Neutrophil (primary cell): ENCODE measurements around the gene CBFA2T2.

ENCODE experiments used
- H3K27ac ChIP-seq: fragments of 200-600 bp; sonication (generic); 2 replicates; pipeline ENCODE4 v1.5.1; 2016; ENCODE audit warnings: mild to moderate bottlenecking, moderate library complexity
- H3K27me3 ChIP-seq: fragments of 200-600 bp; sonication (generic); 2 replicates; pipeline ENCODE4 v1.6.0; 2016; ENCODE audit warnings: mild to moderate bottlenecking
- H3K36me3 ChIP-seq: fragments of 200-600 bp; sonication (generic); 2 replicates; pipeline ENCODE4 v1.5.1; 2017
- H3K4me1 ChIP-seq, 2 experiments: fragments of 200-600 bp in 1 of 2; sonication (generic) in 1 of 2; 1 replicate in 1 of 2; 2 replicates in 1 of 2; pipeline versions ENCODE4 v1.5.1 to v1.6.1; 2013 to 2016; ENCODE audit warnings: low read depth in 1 of 2, low read length in 1 of 2, mild to moderate bottlenecking in 1 of 2, moderate library complexity in 1 of 2; ENCODE audit not compliant: control insufficient read depth in 1 of 2, insufficient read depth in 1 of 2
- H3K4me3 ChIP-seq, 2 experiments: fragments of 200-600 bp in 1 of 2; sonication (generic) in 1 of 2; 1 replicate in 1 of 2; 2 replicates in 1 of 2; pipeline ENCODE4 v1.5.1; 2013 to 2016; ENCODE audit warnings: low read depth in 1 of 2, low read length in 1 of 2, mild to moderate bottlenecking in 1 of 2, moderate library complexity in 1 of 2
- H3K9me3 ChIP-seq: fragments of 200-600 bp; sonication (generic); 2 replicates; pipeline ENCODE4 v1.5.1; 2016
- TF ChIP-seq, protein P1 (sequence below): fragments of 200-600 bp; sonication (generic); IDR thresholded peaks from 2 replicates; pipeline ENCODE4 v1.5.1; 2016; ENCODE audit warnings: antibody characterized with exemption

The CBFA2T2 gene

DNA sequence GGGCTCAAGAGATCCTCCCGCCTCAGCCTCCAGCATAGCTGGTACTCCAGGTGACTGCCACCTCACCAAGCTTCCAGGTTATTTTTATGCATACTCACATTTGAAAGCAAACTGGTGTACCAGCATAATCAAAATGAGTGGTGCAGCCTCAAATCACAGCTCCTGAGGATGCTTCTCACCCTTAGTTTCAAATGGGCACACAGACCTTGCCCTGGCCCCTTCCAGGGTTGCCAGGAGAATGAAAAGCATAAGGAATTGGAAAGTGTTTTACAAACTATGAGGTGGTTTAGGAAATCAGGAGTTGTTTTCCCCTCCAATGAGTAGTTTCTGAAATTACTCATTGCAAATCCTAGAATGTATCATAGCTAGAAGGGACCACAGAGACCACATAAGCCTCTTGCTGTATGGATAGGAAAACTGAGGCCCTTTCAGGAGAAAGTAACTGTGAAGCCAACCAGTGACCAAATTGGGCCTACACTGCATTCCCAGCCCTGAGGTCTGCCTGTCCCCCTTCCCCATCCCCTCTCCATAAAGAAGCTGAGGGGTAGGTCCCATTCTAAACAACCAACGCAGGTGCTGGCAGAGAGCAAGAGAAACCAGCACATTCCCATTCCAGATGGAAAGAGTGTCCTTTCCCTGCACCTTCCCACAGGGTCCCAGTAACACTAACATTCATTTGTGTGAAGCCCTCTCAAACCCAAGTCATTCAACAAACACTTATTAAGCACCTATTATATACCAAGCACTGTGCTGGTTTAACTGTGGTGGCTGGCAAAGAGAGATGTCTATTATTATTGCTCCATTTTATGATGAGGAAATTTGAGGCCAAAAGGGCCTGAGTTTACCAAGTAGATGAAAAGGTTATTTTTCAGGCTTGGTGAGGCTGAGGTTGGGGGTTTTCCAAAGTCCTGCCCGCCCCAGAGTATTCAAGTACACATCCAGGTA lies 198.4 kb downstream of the CBFA2T2 start:
- Histone ChIP-seq H3K4me1 (peaks cover 18 to 22% of the 10 kb centered on the region in 2 experiments), H3K27ac (no peak overlapping the region), H3K36me3 (no peaks in the 10 kb centered on the region), H3K27me3 (no peaks in the 10 kb centered on the region), H3K4me3 (no peak overlapping the region), H3K9me3 (no peaks in the 10 kb centered on the region)
- TF ChIP-seq, protein P1, sequence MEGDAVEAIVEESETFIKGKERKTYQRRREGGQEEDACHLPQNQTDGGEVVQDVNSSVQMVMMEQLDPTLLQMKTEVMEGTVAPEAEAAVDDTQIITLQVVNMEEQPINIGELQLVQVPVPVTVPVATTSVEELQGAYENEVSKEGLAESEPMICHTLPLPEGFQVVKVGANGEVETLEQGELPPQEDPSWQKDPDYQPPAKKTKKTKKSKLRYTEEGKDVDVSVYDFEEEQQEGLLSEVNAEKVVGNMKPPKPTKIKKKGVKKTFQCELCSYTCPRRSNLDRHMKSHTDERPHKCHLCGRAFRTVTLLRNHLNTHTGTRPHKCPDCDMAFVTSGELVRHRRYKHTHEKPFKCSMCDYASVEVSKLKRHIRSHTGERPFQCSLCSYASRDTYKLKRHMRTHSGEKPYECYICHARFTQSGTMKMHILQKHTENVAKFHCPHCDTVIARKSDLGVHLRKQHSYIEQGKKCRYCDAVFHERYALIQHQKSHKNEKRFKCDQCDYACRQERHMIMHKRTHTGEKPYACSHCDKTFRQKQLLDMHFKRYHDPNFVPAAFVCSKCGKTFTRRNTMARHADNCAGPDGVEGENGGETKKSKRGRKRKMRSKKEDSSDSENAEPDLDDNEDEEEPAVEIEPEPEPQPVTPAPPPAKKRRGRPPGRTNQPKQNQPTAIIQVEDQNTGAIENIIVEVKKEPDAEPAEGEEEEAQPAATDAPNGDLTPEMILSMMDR: no peak

DNA sequence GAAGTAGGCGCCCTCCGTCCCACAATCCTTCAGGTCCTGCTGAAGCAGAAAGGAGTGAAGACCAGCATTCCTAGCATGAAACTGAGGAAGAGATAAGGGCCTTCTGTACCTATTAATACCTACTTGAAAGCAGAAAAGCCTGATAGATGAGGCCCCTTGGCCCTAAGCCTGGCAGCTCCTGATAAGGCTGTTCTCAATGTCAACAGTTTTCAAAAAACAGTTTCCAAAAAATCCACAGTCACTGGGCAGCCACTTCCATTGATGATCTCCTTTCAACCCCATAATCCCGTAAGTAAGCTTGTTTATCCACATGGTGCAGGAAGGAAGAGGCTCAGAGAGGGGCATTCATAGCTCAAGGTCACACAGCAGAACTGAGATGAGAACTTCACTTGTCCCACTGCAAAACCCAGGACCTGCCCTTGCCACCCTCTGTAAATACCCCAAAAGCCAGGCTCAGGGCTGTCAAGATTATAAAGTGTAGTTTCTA lies 199.1 kb downstream of the CBFA2T2 start:
- peaks cover 18 to 22% of the 10 kb centered on the region in 2 experiments for H3K4me1 ChIP-seq
- H3K4me3 ChIP-seq: no peak overlapping the region
- H3K9me3 ChIP-seq: no peaks in the 10 kb centered on the region
- H3K27me3 ChIP-seq: no peaks in the 10 kb centered on the region
- no peaks in the 10 kb centered on the region for H3K36me3 ChIP-seq
- TF ChIP-seq, protein P1: no peak
- no peak overlapping the region for H3K27ac ChIP-seq

GRCh38 chr20:33689493-33689892 lies 199.6 kb downstream of the CBFA2T2 start:
- no peaks in the 10 kb centered on the region for H3K36me3 ChIP-seq
- no peaks in the 10 kb centered on the region for H3K27me3 ChIP-seq
- H3K9me3 ChIP-seq: no peaks in the 10 kb centered on the region
- peaks cover 18 to 21% of the 10 kb centered on the region in 2 experiments for H3K4me1 ChIP-seq
- no peak overlapping the region for H3K4me3 ChIP-seq
- no peak overlapping the region for H3K27ac ChIP-seq
- TF ChIP-seq, protein P1: no peak

- H3K27ac ChIP-seq: no peak overlapping the region
- H3K9me3 ChIP-seq: no peaks in the 10 kb centered on the region
- H3K4me1 ChIP-seq: peaks cover 14 to 16% of the 10 kb centered on the region in 2 experiments
Observed at GRCh38 chr20:33689973-33690372, 200.1 kb downstream of the CBFA2T2 start.

DNA sequence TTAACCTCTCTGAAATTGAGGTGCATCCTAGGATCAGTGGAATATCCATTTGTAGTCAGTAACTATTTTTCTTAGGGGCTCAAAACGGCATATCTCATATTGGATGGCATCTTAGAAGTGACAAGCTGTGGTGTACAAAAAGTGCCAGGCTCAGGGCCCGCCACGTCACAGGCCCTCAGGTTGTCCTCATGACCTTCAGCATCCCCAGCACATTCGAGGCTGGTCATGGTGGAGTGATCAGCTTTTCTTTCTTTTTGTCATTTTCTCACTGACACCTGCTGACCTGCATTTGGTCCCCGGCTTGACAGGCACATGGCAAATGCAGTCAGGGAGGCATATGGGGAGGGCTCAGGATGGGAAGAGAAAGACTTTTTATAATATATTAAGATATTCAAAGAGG lies 203.4 kb downstream of the CBFA2T2 start:
- Histone ChIP-seq H3K27ac (no peak overlapping the region), H3K4me3 (no peak overlapping the region)
- TF ChIP-seq, protein P1: no peak

More at GRCh38 chr20:33689973-33690372, 200.1 kb downstream of the CBFA2T2 start:
- Histone ChIP-seq H3K27me3 (no peaks in the 10 kb centered on the region), H3K36me3 (no peaks in the 10 kb centered on the region), H3K4me3 (no peak overlapping the region)
- TF ChIP-seq, protein P1: no peak

More for the DNA sequence above, 203.4 kb downstream of the CBFA2T2 start:
- Histone ChIP-seq H3K36me3 (no peaks in the 10 kb centered on the region), H3K27me3 (no peaks in the 10 kb centered on the region), H3K9me3 (no peaks in the 10 kb centered on the region), H3K4me1 (no peaks in the 10 kb centered on the region)
